ENCODE results near the gene ADAT2.
"Not testable (repeated sequence)": the region's sequence is repeated elsewhere in the genome, so short reads cannot be mapped to it uniquely, and the experiment has no call there.

ADAT2 gene

DNA sequence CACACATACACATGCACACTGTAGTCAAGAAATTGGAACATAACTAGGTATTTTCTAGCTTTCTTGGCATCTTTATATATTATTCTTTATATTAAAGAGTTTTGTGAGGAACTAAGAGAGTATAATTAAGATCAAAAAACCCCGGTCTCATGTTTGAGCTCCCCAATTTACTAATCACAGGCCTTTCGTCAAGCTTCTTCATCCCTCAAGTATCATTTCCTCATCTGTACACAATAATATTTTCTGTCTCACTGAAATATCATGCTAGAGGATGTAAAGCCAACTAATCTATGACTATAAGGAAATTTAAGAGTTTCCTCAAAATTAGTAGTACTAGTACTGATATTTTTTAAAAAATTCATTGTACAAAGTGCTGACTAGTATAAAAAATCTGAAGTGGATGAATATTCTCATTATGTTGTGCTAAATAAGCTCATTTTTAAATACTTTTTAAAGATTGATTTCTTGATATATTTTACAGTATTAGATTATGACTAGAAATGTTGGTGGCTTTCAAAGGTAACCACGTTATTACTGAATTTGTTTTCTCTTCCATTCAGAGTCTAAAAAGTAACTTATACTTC is 28.1 kb upstream of the ADAT2 start:
- DNase-seq (ENCODE audit: low spot score): no peak

GRCh38 chr6:143476545-143476944 is 26.1 kb upstream of the ADAT2 start:
- H3K4ac ChIP-seq (ENCODE audit: low read length): no peak overlapping the region
- WGBS, 2 donors (ENCODE audit: extremely low coverage in 2 of 2, insufficient read length in 2 of 2, insufficient replicate concordance in 1 of 2): no CpG with 5 or more reads among the region's 1 CpG
- no peak overlapping the region for H3K23ac ChIP-seq (ENCODE audit: low read depth, low read length, poor library complexity)
- no peak overlapping the region for H2AFZ ChIP-seq (ENCODE audit: low read length)
- no peaks in the 10 kb centered on the region for H3K79me1 ChIP-seq (ENCODE audit: low read depth, low read length)
- H2AK5ac ChIP-seq (ENCODE audit: low read depth, low read length): no peak overlapping the region
- H2BK12ac ChIP-seq (ENCODE audit: low read length): no peak overlapping the region
- no peak overlapping the region for H2BK15ac ChIP-seq (ENCODE audit: low read length)
- H3K4me2 ChIP-seq (ENCODE audit: insufficient read depth, low read length, poor library complexity, severe bottlenecking): no peak overlapping the region
- DNase-seq (ENCODE audit: low spot score): no peak
- H2BK120ac ChIP-seq (ENCODE audit: low read depth, low read length): no peak overlapping the region
- H3K27ac ChIP-seq (replicated peaks; ENCODE audit: low read length): no peak overlapping the region
- H2BK5ac ChIP-seq (ENCODE audit: low read length): no peak overlapping the region
- H3K9me3 ChIP-seq (replicated peaks in 1 of 2; ENCODE audit: control insufficient read depth in 2 of 2, insufficient read depth in 1 of 2, low read depth in 1 of 2, low read length in 2 of 2): no peaks in the 10 kb centered on the region
- H3K14ac ChIP-seq (ENCODE audit: low read length): no peak overlapping the region
- H4K8ac ChIP-seq (ENCODE audit: low read depth, low read length): no peak overlapping the region
- no peaks in the 10 kb centered on the region for H3K27me3 ChIP-seq (ENCODE audit: control insufficient read depth in 3 of 3, insufficient read depth in 3 of 3, low read depth in 1 of 3, low read length in 3 of 3)
- no peak overlapping the region for H3K4me3 ChIP-seq (ENCODE audit: low read length in 2 of 2)
- no peak overlapping the region for H3K18ac ChIP-seq (ENCODE audit: low read length)
- no peak overlapping the region for H3K9ac ChIP-seq (ENCODE audit: low read depth, low read length, poor library complexity)
- peaks cover 0 to 45% of the 10 kb centered on the region in 2 donors for H3K36me3 ChIP-seq (replicated peaks in 1 of 2; ENCODE audit: control insufficient read depth in 2 of 2, insufficient read depth in 2 of 2, low read length in 2 of 2)
- H3K4me1 ChIP-seq (ENCODE audit: control insufficient read depth in 2 of 2, insufficient read depth in 1 of 2, low read depth in 1 of 2, low read length in 2 of 2): no peaks in the 10 kb centered on the region
- H4K91ac ChIP-seq (ENCODE audit: low read depth, low read length, poor library complexity): no peak overlapping the region

More for the DNA sequence above, 28.1 kb upstream of the ADAT2 start:
- Histone ChIP-seq H4K8ac (ENCODE audit: low read depth, low read length) (no peak overlapping the region), H3K18ac (ENCODE audit: low read length) (no peak overlapping the region), H2BK5ac (ENCODE audit: low read length) (no peak overlapping the region), H2BK12ac (ENCODE audit: low read length) (no peak overlapping the region), H4K91ac (ENCODE audit: low read depth, low read length, poor library complexity) (no peak overlapping the region), H2AFZ (ENCODE audit: low read length) (no peak overlapping the region), H2BK15ac (ENCODE audit: low read length) (no peak overlapping the region), H3K4me3 (ENCODE audit: low read length in 2 of 2) (no peak overlapping the region), H3K27ac (replicated peaks; ENCODE audit: low read length) (no peak overlapping the region), H3K79me1 (ENCODE audit: low read depth, low read length) (no peaks in the 10 kb centered on the region), H3K4me2 (ENCODE audit: insufficient read depth, low read length, poor library complexity, severe bottlenecking) (no peak overlapping the region), H3K14ac (ENCODE audit: low read length) (no peak overlapping the region), H3K23ac (ENCODE audit: low read depth, low read length, poor library complexity) (no peak overlapping the region), H3K9ac (ENCODE audit: low read depth, low read length, poor library complexity) (no peak overlapping the region), H3K36me3 (replicated peaks in 1 of 2; ENCODE audit: control insufficient read depth in 2 of 2, insufficient read depth in 2 of 2, low read length in 2 of 2) (peaks cover 0 to 25% of the 10 kb centered on the region in 2 donors), H2AK5ac (ENCODE audit: low read depth, low read length) (no peak overlapping the region), H3K27me3 (ENCODE audit: control insufficient read depth in 3 of 3, insufficient read depth in 3 of 3, low read depth in 1 of 3, low read length in 3 of 3) (no peaks in the 10 kb centered on the region), H2BK120ac (ENCODE audit: low read depth, low read length) (no peak overlapping the region), H3K4me1 (ENCODE audit: control insufficient read depth in 2 of 2, insufficient read depth in 1 of 2, low read depth in 1 of 2, low read length in 2 of 2) (no peaks in the 10 kb centered on the region), H3K9me3 (replicated peaks in 1 of 2; ENCODE audit: control insufficient read depth in 2 of 2, insufficient read depth in 1 of 2, low read depth in 1 of 2, low read length in 2 of 2) (no peaks in the 10 kb centered on the region), H3K4ac (ENCODE audit: low read length) (no peak overlapping the region)
- WGBS, 2 donors (ENCODE audit: extremely low coverage in 2 of 2, insufficient read length in 2 of 2, insufficient replicate concordance in 1 of 2): no CpG with 5 or more reads among the region's 3 CpGs

DNA sequence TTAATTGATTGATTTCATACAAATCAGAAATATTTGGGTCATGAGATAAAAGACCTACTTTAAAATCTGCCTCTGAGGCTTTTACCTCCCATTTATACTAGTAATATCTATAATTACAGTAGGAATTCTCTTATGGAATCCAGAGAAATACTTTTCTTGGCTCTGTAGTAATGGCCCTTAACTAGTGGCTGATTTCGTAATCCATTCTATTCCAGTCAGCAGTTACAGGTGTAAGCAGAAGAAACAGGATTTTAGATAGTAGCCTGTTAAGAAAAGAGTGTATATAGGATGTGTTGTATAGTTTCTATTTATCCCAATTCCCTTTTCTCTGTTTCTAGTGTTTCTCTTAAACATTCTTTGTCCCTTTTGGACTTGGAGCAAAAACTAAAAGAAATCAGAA is 21.3 kb upstream of the ADAT2 start:
- WGBS, 2 donors (ENCODE audit: extremely low coverage in 2 of 2, insufficient read length in 2 of 2, insufficient replicate concordance in 1 of 2): no CpG with 5 or more reads among the region's 1 CpG
- Histone ChIP-seq H2AFZ (ENCODE audit: low read length) (no peak overlapping the region), H2AK5ac (ENCODE audit: low read depth, low read length) (no peak overlapping the region), H3K18ac (ENCODE audit: low read length) (no peak overlapping the region), H3K27ac (replicated peaks; ENCODE audit: low read length) (no peak overlapping the region), H2BK12ac (ENCODE audit: low read length) (no peak overlapping the region), H3K27me3 (ENCODE audit: control insufficient read depth in 3 of 3, insufficient read depth in 3 of 3, low read depth in 1 of 3, low read length in 3 of 3) (no peaks in the 10 kb centered on the region), H3K4me2 (ENCODE audit: insufficient read depth, low read length, poor library complexity, severe bottlenecking) (no peak overlapping the region), H3K4ac (ENCODE audit: low read length) (no peak overlapping the region), H4K91ac (ENCODE audit: low read depth, low read length, poor library complexity) (no peak overlapping the region), H3K36me3 (replicated peaks in 1 of 2; ENCODE audit: control insufficient read depth in 2 of 2, insufficient read depth in 2 of 2, low read length in 2 of 2) (peaks cover 2 to 43% of the 10 kb centered on the region in 2 donors), H3K23ac (ENCODE audit: low read depth, low read length, poor library complexity) (no peak overlapping the region), H3K4me3 (ENCODE audit: low read length in 2 of 2) (no peak overlapping the region), H3K14ac (ENCODE audit: low read length) (no peak overlapping the region), H2BK120ac (ENCODE audit: low read depth, low read length) (no peak overlapping the region), H3K79me1 (ENCODE audit: low read depth, low read length) (no peaks in the 10 kb centered on the region), H3K4me1 (ENCODE audit: control insufficient read depth in 2 of 2, insufficient read depth in 1 of 2, low read depth in 1 of 2, low read length in 2 of 2) (no peaks in the 10 kb centered on the region), H2BK5ac (ENCODE audit: low read length) (no peak overlapping the region), H2BK15ac (ENCODE audit: low read length) (no peak overlapping the region), H3K9ac (ENCODE audit: low read depth, low read length, poor library complexity) (no peak overlapping the region), H3K9me3 (replicated peaks in 1 of 2; ENCODE audit: control insufficient read depth in 2 of 2, insufficient read depth in 1 of 2, low read depth in 1 of 2, low read length in 2 of 2) (no peaks in the 10 kb centered on the region), H4K8ac (ENCODE audit: low read depth, low read length) (no peak overlapping the region)
- no peak for DNase-seq (ENCODE audit: low spot score)

DNA sequence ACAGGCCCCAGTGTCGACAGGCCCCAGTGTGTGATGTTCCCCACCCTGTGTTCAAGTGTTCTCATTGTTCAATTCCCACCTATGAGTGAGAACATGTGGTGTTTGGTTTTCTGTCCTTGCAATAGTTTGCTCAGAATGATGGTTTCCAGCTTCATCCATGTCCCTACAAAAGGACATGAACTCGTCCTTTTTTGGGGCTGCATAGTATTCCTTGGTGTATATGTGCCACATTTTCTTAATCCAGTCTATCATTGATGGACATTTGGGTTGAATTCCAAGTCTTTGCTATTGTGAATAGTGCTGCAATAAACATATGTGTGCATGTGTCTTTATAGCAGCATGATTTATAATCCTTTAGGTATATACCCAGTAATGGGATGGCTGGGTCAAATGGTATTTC is 18.3 kb upstream of the ADAT2 start:
- H3K9me3 ChIP-seq (replicated peaks in 1 of 2; ENCODE audit: control insufficient read depth in 2 of 2, insufficient read depth in 1 of 2, low read depth in 1 of 2, low read length in 2 of 2); H2BK5ac ChIP-seq (ENCODE audit: low read length); H2BK120ac ChIP-seq (ENCODE audit: low read depth, low read length); H3K27me3 ChIP-seq (ENCODE audit: control insufficient read depth in 3 of 3, insufficient read depth in 3 of 3, low read depth in 1 of 3, low read length in 3 of 3); H3K4me1 ChIP-seq (ENCODE audit: control insufficient read depth in 2 of 2, insufficient read depth in 1 of 2, low read depth in 1 of 2, low read length in 2 of 2); H3K9ac ChIP-seq (ENCODE audit: low read depth, low read length, poor library complexity); H3K18ac ChIP-seq (ENCODE audit: low read length); DNase-seq (ENCODE audit: low spot score); H3K23ac ChIP-seq (ENCODE audit: low read depth, low read length, poor library complexity); H3K4me3 ChIP-seq (ENCODE audit: low read length in 2 of 2); H2BK15ac ChIP-seq (ENCODE audit: low read length); H3K27ac ChIP-seq (replicated peaks; ENCODE audit: low read length); H3K4ac ChIP-seq (ENCODE audit: low read length); H2BK12ac ChIP-seq (ENCODE audit: low read length); H2AK5ac ChIP-seq (ENCODE audit: low read depth, low read length); H3K79me1 ChIP-seq (ENCODE audit: low read depth, low read length); H4K8ac ChIP-seq (ENCODE audit: low read depth, low read length); H2AFZ ChIP-seq (ENCODE audit: low read length); H3K4me2 ChIP-seq (ENCODE audit: insufficient read depth, low read length, poor library complexity, severe bottlenecking); H3K14ac ChIP-seq (ENCODE audit: low read length); H4K91ac ChIP-seq (ENCODE audit: low read depth, low read length, poor library complexity): not testable (repeated sequence)
- no CpG with 5 or more reads among the region's 2 CpGs for WGBS, 2 donors (ENCODE audit: extremely low coverage in 2 of 2, insufficient read length in 2 of 2, insufficient replicate concordance in 1 of 2)
- peaks cover 2 to 32% of the 10 kb centered on the region in 2 donors for H3K36me3 ChIP-seq (replicated peaks in 1 of 2; ENCODE audit: control insufficient read depth in 2 of 2, insufficient read depth in 2 of 2, low read length in 2 of 2)

All from neuronal stem cell (in vitro differentiated cells).